Caki2 (cell line): ENCODE measurements around the gene NXT1. TPM values are rescaled to one million over a fixed set of nuclear protein-coding genes. Genes with fewer than 3 reads are reported as not detected.

Experiments
- DNase-seq: peaks from one replicate; pipeline ENCODE4 v3.0.0-alpha.2; 2015; ENCODE audit warnings: low read depth
- in situ Hi-C: cut with HindIII; loops from 2 replicates; pipeline ENCODE4 v1.10.0; 2016; ENCODE audit warnings: low sequenced_read_pairs, low pct_unique_long_range_greater_than_20kb, mixed read lengths
- total RNA-seq: library from RNA; depleted of rRNA; stranded (reverse); fragments of >200 nt; shearing (Covaris generic); gene quantifications from 2 replicates; pipeline ENCODE4 v1.2.3, GENCODE V29; 2014; ENCODE audit warnings: low replicate concordance

The NXT1 gene
- total RNA-seq, 1 experiment from 2014 or later = 113 TPM

GRCh38 chr20:23370274-23370673, 19.7 kb downstream of the NXT1 start:
- no peak for DNase-seq
- in situ Hi-C loops = no loop called here

- no peak for DNase-seq
- in situ Hi-C loops = no loop called here
These were observed 20.3 kb downstream of the NXT1 start for GRCh38 chr20:23370873-23371272.

GRCh38 chr20:23371496-23371895, 20.9 kb downstream of the NXT1 start:
- in situ Hi-C loops = no loop called here
- DNase-seq = no peak

- in situ Hi-C loops = no loop called here
- DNase-seq = no peak
These were observed 23.9 kb downstream of the NXT1 start for GRCh38 chr20:23374441-23374840.

GRCh38 chr20:23375827-23376226, 25.2 kb downstream of the NXT1 start:
- in situ Hi-C loops = no loop called here
- DNase-seq = no peak

- DNase-seq = no peak
- in situ Hi-C loops = no loop called here
These were observed 29.2 kb downstream of the NXT1 start for GRCh38 chr20:23379772-23380171.

- no peak for DNase-seq
- in situ Hi-C loops = no loop called here
These were observed 31.3 kb downstream of the NXT1 start for GRCh38 chr20:23381876-23382275.

GRCh38 chr20:23386304-23387117, 35.9 kb downstream of the NXT1 start:
- DNase-seq = no peak

GRCh38 chr20:23387118-23387443, 36.5 kb downstream of the NXT1 start:
- DNase-seq = no peak
- in situ Hi-C loops = no loop called here

More at GRCh38 chr20:23386304-23387117, 35.9 kb downstream of the NXT1 start:
- in situ Hi-C loops = no loop called here

- DNase-seq = no peak
- in situ Hi-C loops = no loop called here
These were observed 39.6 kb downstream of the NXT1 start for GRCh38 chr20:23390091-23390774.

GRCh38 chr20:23391707-23392310, 41.2 kb downstream of the NXT1 start:
- in situ Hi-C loops = no loop called here
- no peak for DNase-seq

GRCh38 chr20:23393996-23394775, 43.6 kb downstream of the NXT1 start:
- in situ Hi-C loops = no loop called here

GRCh38 chr20:23396950-23397627, 46.5 kb downstream of the NXT1 start:
- DNase-seq = no peak
- in situ Hi-C loops = no loop called here

More at GRCh38 chr20:23393996-23394775, 43.6 kb downstream of the NXT1 start:
- DNase-seq = no peak

- in situ Hi-C loops = no loop called here
- no peak for DNase-seq
These were observed 47.4 kb downstream of the NXT1 start for GRCh38 chr20:23397961-23398360.

GRCh38 chr20:23399568-23400241, 49.1 kb downstream of the NXT1 start:
- in situ Hi-C loops = no loop called here
- DNase-seq = no peak

- no peak for DNase-seq
- in situ Hi-C loops = no loop called here
These were observed 50.5 kb downstream of the NXT1 start for GRCh38 chr20:23401051-23401450.

- DNase-seq = no peak
- in situ Hi-C loops = no loop called here
These were observed 53.2 kb downstream of the NXT1 start for GRCh38 chr20:23403751-23404150.

GRCh38 chr20:23404196-23404595, 53.6 kb downstream of the NXT1 start:
- in situ Hi-C loops = no loop called here

More at GRCh38 chr20:23404196-23404595, 53.6 kb downstream of the NXT1 start:
- no peak for DNase-seq
